ENCODE data around the gene DNAJC17.

Gene DNAJC17

DNA sequence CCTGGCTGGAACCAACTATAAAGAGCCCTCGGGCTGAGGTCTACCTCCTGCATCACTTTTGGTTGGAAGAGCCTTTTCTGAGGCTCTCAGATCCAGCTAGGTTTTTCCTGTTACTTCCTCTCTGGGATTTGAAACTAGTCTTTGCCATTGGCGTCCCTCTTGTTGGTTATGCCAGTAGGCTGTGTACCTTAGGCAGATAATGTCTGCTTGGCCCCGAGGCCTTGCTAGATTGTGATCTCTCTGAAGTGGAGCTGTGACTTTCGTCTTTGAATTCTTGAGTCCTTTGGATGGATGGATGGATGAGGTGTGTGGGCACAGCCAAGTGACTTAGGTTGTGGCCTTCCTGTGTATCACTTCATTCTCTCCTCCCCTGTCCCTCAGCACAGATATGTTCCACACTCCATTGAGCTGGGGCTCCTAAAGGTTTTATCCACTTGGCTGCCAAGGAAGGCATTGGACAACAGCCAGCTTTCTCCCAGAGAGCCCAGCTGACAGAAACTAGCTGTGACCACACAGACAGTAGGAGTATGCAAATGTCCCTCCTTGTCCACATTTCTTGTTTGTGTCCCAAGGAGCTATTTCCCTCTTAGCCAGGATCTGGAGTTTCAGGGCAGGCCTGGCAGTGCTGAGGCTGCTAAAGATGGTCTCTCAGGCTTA is 7.9 kb upstream of the DNAJC17 start:
- Histone ChIP-seq H3K9me3 (ENCODE audit: control insufficient read depth in 5 of 5, low read length in 5 of 5) (no peaks in the 10 kb centered on the region), H3K36me3 (ENCODE audit: control insufficient read depth in 5 of 5, insufficient read depth in 5 of 5, low read length in 5 of 5) (peaks cover 6 to 47% (median 37%) of the 10 kb centered on the region in 5 donors), H3K9ac (ENCODE audit: low read length in 5 of 5) (no peak overlapping the region), H3K27me3 (ENCODE audit: control insufficient read depth in 5 of 5, insufficient read depth in 4 of 5, low read length in 5 of 5) (no peaks in the 10 kb centered on the region), H3K27ac (ENCODE audit: low read depth, low read length) (no peak overlapping the region), H3K4me1 (ENCODE audit: control insufficient read depth in 5 of 5, insufficient read depth in 5 of 5, low read length in 5 of 5) (no peaks in the 10 kb centered on the region), H3K4me3 (ENCODE audit: low read depth in 1 of 5, low read length in 5 of 5) (no peak overlapping the region)

DNA sequence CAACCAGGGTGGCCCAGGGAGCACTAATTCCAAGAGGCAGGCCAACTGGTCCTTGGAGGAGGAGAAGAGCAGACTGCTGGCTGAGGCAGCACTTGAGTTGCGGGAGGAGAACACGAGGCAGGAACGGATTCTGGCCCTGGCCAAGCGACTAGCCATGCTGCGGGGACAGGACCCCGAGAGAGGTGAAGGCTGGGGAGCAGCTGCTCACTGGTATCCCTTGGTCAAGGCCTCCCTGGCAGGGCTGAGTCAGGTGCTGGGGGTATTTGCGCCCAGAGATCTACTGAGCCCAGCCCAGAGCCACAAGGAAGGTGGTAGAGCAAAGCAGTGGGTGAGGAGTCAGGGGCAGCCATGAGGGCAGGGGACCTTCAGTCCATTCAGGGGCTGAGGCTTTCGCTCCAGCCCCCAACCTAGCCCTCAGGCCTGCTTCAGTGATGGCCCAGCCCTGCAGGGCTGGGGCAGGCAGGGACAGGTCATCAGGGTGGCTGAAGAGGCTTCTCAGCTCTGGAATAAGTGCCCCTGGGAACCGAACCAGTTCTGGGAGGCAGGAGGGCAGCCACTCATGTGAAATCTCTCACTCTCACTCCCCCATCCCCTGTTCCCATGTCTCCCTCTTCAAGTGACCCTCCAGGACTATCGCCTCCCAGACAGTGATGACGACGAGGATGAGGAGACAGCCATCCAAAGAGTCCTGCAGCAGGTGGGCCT is 5.6 kb upstream of the DNAJC17 start:
- H3K9me3 ChIP-seq (ENCODE audit: control insufficient read depth in 5 of 5, low read length in 5 of 5) = no peaks in the 10 kb centered on the region
- peaks cover 3 to 9% (median 7%) of the 10 kb centered on the region in 5 donors for H3K4me1 ChIP-seq (ENCODE audit: control insufficient read depth in 5 of 5, insufficient read depth in 5 of 5, low read length in 5 of 5)
- H3K4me3 ChIP-seq (ENCODE audit: low read depth in 1 of 5, low read length in 5 of 5) = no peak overlapping the region
- H3K9ac ChIP-seq (ENCODE audit: low read length in 5 of 5) = no peak overlapping the region
- peaks cover 6 to 55% (median 44%) of the 10 kb centered on the region in 5 donors for H3K36me3 ChIP-seq (ENCODE audit: control insufficient read depth in 5 of 5, insufficient read depth in 5 of 5, low read length in 5 of 5)
- H3K27ac ChIP-seq (ENCODE audit: low read depth, low read length) = no peak overlapping the region
- H3K27me3 ChIP-seq (ENCODE audit: control insufficient read depth in 5 of 5, insufficient read depth in 4 of 5, low read length in 5 of 5) = no peaks in the 10 kb centered on the region

DNA sequence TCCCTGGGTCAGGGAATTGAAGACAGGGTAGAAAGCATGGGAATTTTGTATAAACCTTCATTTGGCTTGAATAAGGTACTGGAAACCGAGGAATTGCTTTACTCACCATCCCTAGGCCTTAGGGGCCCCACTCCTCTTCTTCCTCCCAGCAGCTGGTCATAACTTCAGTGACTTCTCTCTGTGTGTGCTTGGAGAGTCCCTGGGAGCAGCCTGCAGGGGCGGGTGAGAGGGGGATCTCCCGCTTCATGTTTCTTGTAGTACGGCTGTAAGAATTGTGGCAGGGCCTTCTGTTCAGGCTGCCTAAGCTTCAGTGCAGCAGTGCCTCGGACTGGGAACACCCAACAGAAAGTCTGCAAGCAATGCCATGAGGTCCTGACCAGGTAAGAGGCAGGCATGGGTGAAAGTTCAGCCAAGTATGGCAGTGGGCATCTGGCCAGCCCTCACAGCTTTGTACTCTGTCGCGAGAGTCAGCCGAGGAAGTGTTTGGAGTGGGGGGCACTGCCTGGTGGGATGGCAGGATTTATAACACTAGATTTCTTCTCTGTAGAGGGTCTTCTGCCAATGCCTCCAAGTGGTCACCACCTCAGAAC is 1.7 kb upstream of the DNAJC17 start:
- Histone ChIP-seq H3K4me3 (ENCODE audit: low read depth in 1 of 5, low read length in 5 of 5) (no peak overlapping the region), H3K27ac (ENCODE audit: low read depth, low read length) (no peak overlapping the region), H3K27me3 (ENCODE audit: control insufficient read depth in 5 of 5, insufficient read depth in 4 of 5, low read length in 5 of 5) (no peaks in the 10 kb centered on the region), H3K4me1 (ENCODE audit: control insufficient read depth in 5 of 5, insufficient read depth in 5 of 5, low read length in 5 of 5) (peaks cover 6 to 21% (median 18%) of the 10 kb centered on the region in 5 donors), H3K36me3 (ENCODE audit: control insufficient read depth in 5 of 5, insufficient read depth in 5 of 5, low read length in 5 of 5) (peaks cover 6 to 40% (median 33%) of the 10 kb centered on the region in 5 donors), H3K9ac (ENCODE audit: low read length in 5 of 5) (peak overlapping the region in 1 of 5 donors; percentile 100), H3K9me3 (ENCODE audit: control insufficient read depth in 5 of 5, low read length in 5 of 5) (no peaks in the 10 kb centered on the region)

DNA sequence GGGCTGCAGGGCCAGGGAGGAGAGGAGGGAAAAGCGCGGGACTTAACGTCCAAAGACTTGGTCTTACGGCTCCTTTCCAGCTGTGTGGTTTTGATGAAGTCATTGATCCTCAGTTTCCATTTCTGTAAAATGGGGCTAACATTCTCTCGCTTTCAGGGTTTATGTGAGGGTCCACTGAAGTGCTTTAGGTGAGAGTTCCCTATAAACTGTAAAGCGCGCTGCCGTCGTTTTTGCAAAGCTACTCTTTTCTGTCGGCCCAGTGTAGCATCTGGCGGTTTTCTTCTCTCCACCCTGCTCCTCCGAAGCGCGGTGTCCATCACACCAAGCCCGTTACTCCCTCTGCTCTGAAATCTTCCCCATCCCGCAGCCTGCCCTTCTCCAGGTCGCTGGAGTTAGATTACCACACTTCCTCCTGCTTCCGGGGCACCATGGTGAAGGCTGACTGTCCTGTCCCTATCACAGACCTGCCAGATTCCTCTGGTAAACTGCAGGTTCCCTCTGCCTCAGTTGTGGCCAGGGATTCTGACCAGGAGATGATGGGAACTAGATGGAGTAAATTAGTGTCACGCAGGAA is 702 bp upstream of the DNAJC17 start:
- Histone ChIP-seq H3K36me3 (ENCODE audit: control insufficient read depth in 5 of 5, insufficient read depth in 5 of 5, low read length in 5 of 5) (peaks cover 6 to 33% (median 23%) of the 10 kb centered on the region in 5 donors), H3K4me3 (ENCODE audit: low read depth in 1 of 5, low read length in 5 of 5) (peak overlapping the region; percentile 88 to 100 (median 99)), H3K27me3 (ENCODE audit: control insufficient read depth in 5 of 5, insufficient read depth in 4 of 5, low read length in 5 of 5) (no peaks in the 10 kb centered on the region), H3K9me3 (ENCODE audit: control insufficient read depth in 5 of 5, low read length in 5 of 5) (no peaks in the 10 kb centered on the region), H3K27ac (ENCODE audit: low read depth, low read length) (peak overlapping the region; percentile 99), H3K9ac (ENCODE audit: low read length in 5 of 5) (peak overlapping the region in 4 of 5 donors; percentile 48 to 100 (median 74)), H3K4me1 (ENCODE audit: control insufficient read depth in 5 of 5, insufficient read depth in 5 of 5, low read length in 5 of 5) (peaks cover 6 to 21% (median 18%) of the 10 kb centered on the region in 5 donors)

DNA sequence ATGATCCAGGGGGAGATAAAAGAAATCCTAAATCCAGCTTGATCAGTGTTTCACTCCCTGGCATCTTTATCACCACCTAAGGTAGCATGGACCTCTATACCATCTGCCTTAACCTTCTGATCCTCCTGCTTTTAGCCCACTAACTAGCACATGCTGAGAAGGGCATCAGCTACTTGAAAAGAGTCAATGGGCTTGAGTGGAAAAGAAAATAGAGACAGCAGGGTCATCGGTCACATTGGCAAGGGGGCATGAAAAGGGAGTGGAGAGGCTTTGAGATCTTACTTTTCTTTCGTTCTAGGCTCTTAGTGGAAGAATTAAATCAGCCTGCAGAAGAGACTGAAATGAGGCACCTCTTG is 623 bp downstream of the DNAJC17 start:
- Histone ChIP-seq H3K4me1 (ENCODE audit: control insufficient read depth in 5 of 5, insufficient read depth in 5 of 5, low read length in 5 of 5) (peaks cover 6 to 21% (median 18%) of the 10 kb centered on the region in 5 donors), H3K9ac (ENCODE audit: low read length in 5 of 5) (peak overlapping the region; percentile 85 to 100 (median 90)), H3K4me3 (ENCODE audit: low read depth in 1 of 5, low read length in 5 of 5) (peak overlapping the region; percentile 79 to 100 (median 99)), H3K27ac (ENCODE audit: low read depth, low read length) (peak overlapping the region; percentile 99), H3K36me3 (ENCODE audit: control insufficient read depth in 5 of 5, insufficient read depth in 5 of 5, low read length in 5 of 5) (peaks cover 6 to 25% (median 20%) of the 10 kb centered on the region in 5 donors), H3K9me3 (ENCODE audit: control insufficient read depth in 5 of 5, low read length in 5 of 5) (no peaks in the 10 kb centered on the region), H3K27me3 (ENCODE audit: control insufficient read depth in 5 of 5, insufficient read depth in 4 of 5, low read length in 5 of 5) (no peaks in the 10 kb centered on the region)

DNA sequence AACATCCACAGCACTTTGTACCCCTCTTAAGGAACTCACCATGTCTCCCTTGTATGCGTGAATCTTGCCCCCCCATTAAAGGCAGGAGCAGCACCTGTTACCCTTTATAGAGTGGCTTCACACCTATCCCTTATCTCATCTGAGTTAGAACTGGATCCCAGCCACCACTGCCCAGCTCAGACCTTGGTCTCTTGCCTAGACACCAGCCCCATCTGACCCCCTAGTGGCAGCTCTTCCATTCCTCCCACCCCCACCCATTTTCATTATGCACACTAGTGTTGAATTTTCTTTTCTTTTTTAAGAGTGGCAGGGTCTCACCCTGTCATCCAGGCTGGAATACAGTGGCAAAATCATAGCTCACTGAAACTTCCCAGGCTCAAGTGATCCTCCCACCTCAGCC is 3.6 kb downstream of the DNAJC17 start:
- peaks cover 0 to 5% (median 2%) of the 10 kb centered on the region in 5 donors for H3K36me3 ChIP-seq (ENCODE audit: control insufficient read depth in 5 of 5, insufficient read depth in 5 of 5, low read length in 5 of 5)
- H3K9ac ChIP-seq (ENCODE audit: low read length in 5 of 5) = no peak overlapping the region
- no peaks in the 10 kb centered on the region for H3K9me3 ChIP-seq (ENCODE audit: control insufficient read depth in 5 of 5, low read length in 5 of 5)
- no peaks in the 10 kb centered on the region for H3K27me3 ChIP-seq (ENCODE audit: control insufficient read depth in 5 of 5, insufficient read depth in 4 of 5, low read length in 5 of 5)
- H3K4me3 ChIP-seq (ENCODE audit: low read depth in 1 of 5, low read length in 5 of 5) = no peak overlapping the region
- H3K27ac ChIP-seq (ENCODE audit: low read depth, low read length) = no peak overlapping the region
- peaks cover 6 to 20% (median 18%) of the 10 kb centered on the region in 5 donors for H3K4me1 ChIP-seq (ENCODE audit: control insufficient read depth in 5 of 5, insufficient read depth in 5 of 5, low read length in 5 of 5)

DNA sequence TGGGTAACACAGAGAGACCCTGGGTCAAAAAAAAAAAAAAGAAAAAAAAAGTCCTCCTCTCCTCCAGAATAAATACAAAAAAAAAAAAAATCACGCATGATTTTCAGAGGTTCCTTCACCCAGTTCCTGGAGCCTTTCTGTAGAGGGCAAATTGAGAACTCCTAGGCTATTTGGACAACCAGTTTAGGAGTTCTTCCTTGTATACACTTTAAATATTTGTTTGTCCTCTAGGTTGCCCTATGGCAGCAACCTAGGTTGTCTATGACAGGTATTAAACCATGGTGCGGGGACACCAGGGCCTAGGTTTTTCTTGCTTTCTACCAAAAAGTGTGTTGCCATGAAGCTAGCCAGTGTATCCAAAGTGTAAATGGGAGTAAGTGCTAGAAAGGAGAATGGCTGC is 4.2 kb downstream of the DNAJC17 start:
- H3K27ac ChIP-seq (ENCODE audit: low read depth, low read length) = no peak overlapping the region
- H3K9me3 ChIP-seq (ENCODE audit: control insufficient read depth in 5 of 5, low read length in 5 of 5) = no peaks in the 10 kb centered on the region
- peaks cover 3 to 14% (median 13%) of the 10 kb centered on the region in 5 donors for H3K4me1 ChIP-seq (ENCODE audit: control insufficient read depth in 5 of 5, insufficient read depth in 5 of 5, low read length in 5 of 5)
- H3K9ac ChIP-seq (ENCODE audit: low read length in 5 of 5) = no peak overlapping the region
- no peaks in the 10 kb centered on the region for H3K27me3 ChIP-seq (ENCODE audit: control insufficient read depth in 5 of 5, insufficient read depth in 4 of 5, low read length in 5 of 5)
- no peak overlapping the region for H3K4me3 ChIP-seq (ENCODE audit: low read depth in 1 of 5, low read length in 5 of 5)
- H3K36me3 ChIP-seq (ENCODE audit: control insufficient read depth in 5 of 5, insufficient read depth in 5 of 5, low read length in 5 of 5) = peaks cover 0 to 11% (median 2%) of the 10 kb centered on the region in 5 donors

DNA sequence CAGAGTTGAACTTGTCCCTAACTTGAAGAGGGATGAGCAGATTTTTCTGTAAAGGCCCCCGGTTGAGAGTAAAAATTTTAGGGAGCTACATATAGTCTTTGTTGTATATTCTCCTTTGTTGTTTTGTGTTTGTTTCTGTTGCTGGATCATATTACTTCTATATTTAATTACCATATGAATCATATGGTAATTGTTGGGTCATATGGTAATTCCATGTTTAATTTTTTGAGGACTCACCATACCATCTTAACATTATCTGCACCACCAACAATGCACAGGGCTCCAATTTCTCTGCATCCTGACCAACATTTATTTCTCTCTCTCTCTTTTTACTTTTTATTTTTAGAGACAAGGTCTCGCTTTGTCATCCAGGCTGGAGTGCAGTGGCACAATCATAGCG is 7.8 kb downstream of the DNAJC17 start:
- peaks cover 0 to 13% (median 9%) of the 10 kb centered on the region in 5 donors for H3K4me1 ChIP-seq (ENCODE audit: control insufficient read depth in 5 of 5, insufficient read depth in 5 of 5, low read length in 5 of 5)
- H3K27me3 ChIP-seq (ENCODE audit: control insufficient read depth in 5 of 5, insufficient read depth in 4 of 5, low read length in 5 of 5) = no peaks in the 10 kb centered on the region
- H3K9me3 ChIP-seq (ENCODE audit: control insufficient read depth in 5 of 5, low read length in 5 of 5) = no peaks in the 10 kb centered on the region
- H3K36me3 ChIP-seq (ENCODE audit: control insufficient read depth in 5 of 5, insufficient read depth in 5 of 5, low read length in 5 of 5) = peaks cover 0 to 11% (median 2%) of the 10 kb centered on the region in 5 donors
- no peak overlapping the region for H3K4me3 ChIP-seq (ENCODE audit: low read depth in 1 of 5, low read length in 5 of 5)
- H3K9ac ChIP-seq (ENCODE audit: low read length in 5 of 5) = no peak overlapping the region
- H3K27ac ChIP-seq (ENCODE audit: low read depth, low read length) = no peak overlapping the region

DNA sequence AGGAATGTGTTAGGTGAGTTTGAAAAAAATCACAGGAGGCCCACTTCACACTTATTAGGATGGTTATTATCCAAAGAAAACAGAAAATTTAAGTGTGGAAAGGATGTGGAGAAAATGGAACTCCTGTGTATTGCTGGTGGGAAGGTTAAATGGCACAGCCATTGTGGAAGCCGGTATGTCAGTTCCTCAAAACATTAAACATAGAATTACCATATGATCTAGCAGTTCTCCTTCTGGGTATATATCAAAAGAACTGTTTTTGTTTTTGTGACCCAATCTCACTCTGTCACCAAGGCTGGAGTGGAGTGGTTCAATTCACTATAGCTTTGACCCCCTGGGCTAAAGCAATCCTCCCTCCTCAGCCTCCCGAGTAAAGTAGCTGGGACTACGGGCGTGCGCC is 10.8 kb downstream of the DNAJC17 start:
- H3K27ac ChIP-seq (ENCODE audit: low read depth, low read length) = no peak overlapping the region
- peaks cover 4 to 26% (median 16%) of the 10 kb centered on the region in 5 donors for H3K4me1 ChIP-seq (ENCODE audit: control insufficient read depth in 5 of 5, insufficient read depth in 5 of 5, low read length in 5 of 5)
- H3K36me3 ChIP-seq (ENCODE audit: control insufficient read depth in 5 of 5, insufficient read depth in 5 of 5, low read length in 5 of 5) = peaks cover 0 to 9% (median 4%) of the 10 kb centered on the region in 5 donors

DNA sequence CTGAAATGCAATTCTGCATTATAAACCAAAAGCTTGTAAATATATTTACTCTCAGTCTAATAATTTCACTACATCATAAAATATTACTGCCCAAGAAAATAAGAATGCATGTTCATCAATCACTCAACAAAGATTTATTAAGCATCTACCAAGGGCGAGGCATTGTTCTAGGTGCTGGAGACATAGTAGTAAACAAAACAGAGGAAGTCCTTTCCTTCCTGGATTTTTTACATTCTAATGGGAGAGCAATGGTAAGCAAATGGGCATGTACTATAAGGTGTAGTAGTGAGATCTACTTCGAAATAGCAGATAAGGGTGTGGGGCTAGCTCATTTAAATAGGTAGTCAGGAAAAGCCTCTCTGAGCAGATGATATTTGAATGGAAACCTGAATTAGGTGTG is 11.2 kb downstream of the DNAJC17 start:
- H3K27ac ChIP-seq (ENCODE audit: low read depth, low read length) = no peak overlapping the region
- peaks cover 4 to 26% (median 16%) of the 10 kb centered on the region in 5 donors for H3K4me1 ChIP-seq (ENCODE audit: control insufficient read depth in 5 of 5, insufficient read depth in 5 of 5, low read length in 5 of 5)

More for the DNA sequence above, 10.8 kb downstream of the DNAJC17 start:
- no peak overlapping the region for H3K4me3 ChIP-seq (ENCODE audit: low read depth in 1 of 5, low read length in 5 of 5)
- no peak overlapping the region for H3K9ac ChIP-seq (ENCODE audit: low read length in 5 of 5)
- no peaks in the 10 kb centered on the region for H3K27me3 ChIP-seq (ENCODE audit: control insufficient read depth in 5 of 5, insufficient read depth in 4 of 5, low read length in 5 of 5)
- H3K9me3 ChIP-seq (ENCODE audit: control insufficient read depth in 5 of 5, low read length in 5 of 5) = no peaks in the 10 kb centered on the region

More for the DNA sequence above, 11.2 kb downstream of the DNAJC17 start:
- Histone ChIP-seq H3K9me3 (ENCODE audit: control insufficient read depth in 5 of 5, low read length in 5 of 5) (no peaks in the 10 kb centered on the region), H3K4me3 (ENCODE audit: low read depth in 1 of 5, low read length in 5 of 5) (no peak overlapping the region), H3K27me3 (ENCODE audit: control insufficient read depth in 5 of 5, insufficient read depth in 4 of 5, low read length in 5 of 5) (no peaks in the 10 kb centered on the region), H3K36me3 (ENCODE audit: control insufficient read depth in 5 of 5, insufficient read depth in 5 of 5, low read length in 5 of 5) (peaks cover 0 to 13% (median 4%) of the 10 kb centered on the region in 5 donors), H3K9ac (ENCODE audit: low read length in 5 of 5) (no peak overlapping the region)
